ENCODE data around the gene LAIR2.
"Not testable (repeated sequence)": the region's sequence is repeated elsewhere in the genome, so short reads cannot be mapped to it uniquely, and the experiment has no call there.

LAIR2 gene

DNA sequence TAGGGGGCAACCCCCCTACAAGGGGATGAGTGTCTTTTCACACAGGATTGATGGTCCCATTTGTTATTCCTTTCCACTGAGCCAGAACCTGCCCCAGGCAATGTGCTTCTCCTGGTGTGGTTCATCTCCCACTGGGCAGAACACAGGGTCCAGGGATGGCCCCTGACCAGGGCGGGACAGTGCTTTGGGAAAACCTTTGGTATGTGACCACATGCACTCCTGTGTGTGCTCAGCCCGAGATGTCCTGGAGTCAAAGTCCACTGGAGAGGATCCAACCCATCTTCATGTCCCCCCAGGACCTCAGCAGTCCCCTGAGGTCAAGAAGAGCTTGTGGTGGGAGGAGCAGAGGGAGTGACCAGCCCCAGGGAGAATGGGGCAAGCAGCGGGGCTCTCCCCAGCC lies 5.9 kb downstream of the LAIR2 start:
- not testable (repeated sequence) for H2AFZ ChIP-seq (ENCODE audit: insufficient read depth, low read length, poor library complexity); H3K4me1 ChIP-seq (ENCODE audit: control insufficient read depth in 1 of 2, insufficient read depth in 2 of 2, low read length in 2 of 2); H2BK5ac ChIP-seq (ENCODE audit: low read depth, low read length, poor library complexity); H3K14ac ChIP-seq (ENCODE audit: low read length); H4K8ac ChIP-seq (ENCODE audit: low read depth, low read length); H3K18ac ChIP-seq (ENCODE audit: low read length); H2BK12ac ChIP-seq (ENCODE audit: low read length); H3K79me2 ChIP-seq (ENCODE audit: control insufficient read depth, insufficient read depth, low read length, poor library complexity); H3K36me3 ChIP-seq (ENCODE audit: control insufficient read depth in 1 of 2, insufficient read depth in 2 of 2, low read length in 2 of 2); H2BK120ac ChIP-seq (ENCODE audit: insufficient read depth, low read length, poor library complexity); H3K23ac ChIP-seq (ENCODE audit: low read length); H4K91ac ChIP-seq (ENCODE audit: low read depth, low read length); H3K9ac ChIP-seq (ENCODE audit: low read length); H3K27me3 ChIP-seq (ENCODE audit: insufficient read depth, low read length); H3K4me2 ChIP-seq (ENCODE audit: low read length); H3K27ac ChIP-seq (ENCODE audit: low read depth, low read length); H3K79me1 ChIP-seq (ENCODE audit: low read length); DNase-seq; H3K4ac ChIP-seq (ENCODE audit: low read depth, low read length); H2AK5ac ChIP-seq (ENCODE audit: low read length); H4K12ac ChIP-seq (ENCODE audit: low read depth, low read length); H3K4me3 ChIP-seq (ENCODE audit: low read depth, low read length)
- no CpG with 5 or more reads among the region's 3 CpGs for WGBS (ENCODE audit: extremely low coverage, insufficient coverage, insufficient read length)
- peaks cover 39% of the 10 kb centered on the region for H3K9me3 ChIP-seq (ENCODE audit: insufficient read depth, low read depth, low read length)

GRCh38 chr19:54509200-54509940 lies 6.7 kb downstream of the LAIR2 start:
- H3K4me1 ChIP-seq (ENCODE audit: control insufficient read depth in 1 of 2, insufficient read depth in 2 of 2, low read length in 2 of 2); H4K91ac ChIP-seq (ENCODE audit: low read depth, low read length); H2AFZ ChIP-seq (ENCODE audit: insufficient read depth, low read length, poor library complexity); H2AK5ac ChIP-seq (ENCODE audit: low read length); H3K36me3 ChIP-seq (ENCODE audit: control insufficient read depth in 1 of 2, insufficient read depth in 2 of 2, low read length in 2 of 2); H2BK120ac ChIP-seq (ENCODE audit: insufficient read depth, low read length, poor library complexity); H3K79me1 ChIP-seq (ENCODE audit: low read length); H2BK12ac ChIP-seq (ENCODE audit: low read length); H3K4ac ChIP-seq (ENCODE audit: low read depth, low read length); H3K79me2 ChIP-seq (ENCODE audit: control insufficient read depth, insufficient read depth, low read length, poor library complexity); H3K27ac ChIP-seq (ENCODE audit: low read depth, low read length); H3K27me3 ChIP-seq (ENCODE audit: insufficient read depth, low read length); H3K14ac ChIP-seq (ENCODE audit: low read length); H3K23ac ChIP-seq (ENCODE audit: low read length); H3K9ac ChIP-seq (ENCODE audit: low read length); H4K12ac ChIP-seq (ENCODE audit: low read depth, low read length); H2BK5ac ChIP-seq (ENCODE audit: low read depth, low read length, poor library complexity); H4K8ac ChIP-seq (ENCODE audit: low read depth, low read length); H3K4me3 ChIP-seq (ENCODE audit: low read depth, low read length); H3K18ac ChIP-seq (ENCODE audit: low read length); DNase-seq; H3K4me2 ChIP-seq (ENCODE audit: low read length): not testable (repeated sequence)
- peaks cover 41% of the 10 kb centered on the region for H3K9me3 ChIP-seq (ENCODE audit: insufficient read depth, low read depth, low read length)
- no CpG with 5 or more reads among the region's 21 CpGs for WGBS (ENCODE audit: extremely low coverage, insufficient coverage, insufficient read length)

DNA sequence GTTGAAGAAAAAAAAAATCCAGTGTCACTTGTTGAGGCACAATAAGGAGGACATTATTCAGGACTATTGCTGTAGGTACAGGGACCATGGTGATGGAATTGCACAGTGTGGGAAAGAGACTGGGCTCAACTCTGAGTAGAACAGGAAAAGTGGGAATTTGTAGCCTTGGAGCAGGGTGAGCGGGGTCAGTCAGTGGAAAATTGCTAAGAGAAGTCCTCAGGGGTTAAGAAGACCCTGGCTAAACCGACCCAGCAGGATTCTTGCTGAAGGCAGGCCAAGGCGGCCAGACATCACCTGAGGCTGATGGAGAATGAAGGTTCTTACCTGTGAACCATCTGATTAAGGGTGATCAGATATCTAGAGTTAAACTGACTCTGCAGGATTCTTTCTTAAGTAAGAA lies 12.5 kb downstream of the LAIR2 start:
- Histone ChIP-seq H4K8ac (ENCODE audit: low read depth, low read length) (no peak overlapping the region), H3K79me2 (ENCODE audit: control insufficient read depth, insufficient read depth, low read length, poor library complexity) (no peaks in the 10 kb centered on the region), H2AK5ac (ENCODE audit: low read length) (no peak overlapping the region), H2BK120ac (ENCODE audit: insufficient read depth, low read length, poor library complexity) (no peak overlapping the region), H3K14ac (ENCODE audit: low read length) (no peak overlapping the region), H2AFZ (ENCODE audit: insufficient read depth, low read length, poor library complexity) (no peak overlapping the region), H3K36me3 (ENCODE audit: control insufficient read depth in 1 of 2, insufficient read depth in 2 of 2, low read length in 2 of 2) (no peaks in the 10 kb centered on the region), H3K4me3 (ENCODE audit: low read depth, low read length) (no peak overlapping the region), H3K27me3 (ENCODE audit: insufficient read depth, low read length) (peaks cover 3% of the 10 kb centered on the region), H3K4me1 (ENCODE audit: control insufficient read depth in 1 of 2, insufficient read depth in 2 of 2, low read length in 2 of 2) (no peaks in the 10 kb centered on the region), H2BK12ac (ENCODE audit: low read length) (no peak overlapping the region), H3K79me1 (ENCODE audit: low read length) (no peaks in the 10 kb centered on the region), H3K4ac (ENCODE audit: low read depth, low read length) (no peak overlapping the region), H3K9ac (ENCODE audit: low read length) (no peak overlapping the region), H4K91ac (ENCODE audit: low read depth, low read length) (no peak overlapping the region), H2BK5ac (ENCODE audit: low read depth, low read length, poor library complexity) (no peak overlapping the region), H3K9me3 (ENCODE audit: insufficient read depth, low read depth, low read length) (peaks cover 32% of the 10 kb centered on the region), H3K23ac (ENCODE audit: low read length) (no peak overlapping the region), H3K27ac (ENCODE audit: low read depth, low read length) (no peak overlapping the region), H3K4me2 (ENCODE audit: low read length) (no peak overlapping the region), H3K18ac (ENCODE audit: low read length) (no peak overlapping the region), H4K12ac (ENCODE audit: low read depth, low read length) (no peak overlapping the region)
- no CpG with 5 or more reads among the region's 3 CpGs for WGBS (ENCODE audit: extremely low coverage, insufficient coverage, insufficient read length)
- DNase-seq: peak; percentile 98 to 99

DNA sequence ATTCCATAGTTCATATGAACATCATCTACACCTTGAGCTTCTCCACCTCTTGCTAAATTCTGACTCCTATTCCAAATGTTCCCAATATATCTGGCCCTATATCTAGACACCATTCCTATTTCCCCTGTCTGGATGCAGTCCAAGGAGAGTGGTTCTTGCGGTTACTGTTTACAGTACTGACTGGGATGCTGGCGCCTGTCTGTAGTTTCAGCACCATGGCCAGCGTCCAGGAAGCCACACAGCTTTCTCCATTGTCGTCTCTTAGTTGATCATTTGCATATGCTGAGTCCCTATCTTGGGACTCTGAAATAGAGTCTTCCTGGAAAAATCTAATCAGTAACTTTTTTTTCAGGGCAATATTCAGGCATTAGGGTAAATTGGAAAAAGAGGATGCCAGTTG lies 14.9 kb downstream of the LAIR2 start:
- no peak overlapping the region for H3K23ac ChIP-seq (ENCODE audit: low read length)
- no peak overlapping the region for H2AFZ ChIP-seq (ENCODE audit: insufficient read depth, low read length, poor library complexity)
- H3K36me3 ChIP-seq (ENCODE audit: control insufficient read depth in 1 of 2, insufficient read depth in 2 of 2, low read length in 2 of 2): no peaks in the 10 kb centered on the region
- no peaks in the 10 kb centered on the region for H3K79me1 ChIP-seq (ENCODE audit: low read length)
- H3K27me3 ChIP-seq (ENCODE audit: insufficient read depth, low read length): peaks cover 3% of the 10 kb centered on the region
- no peak overlapping the region for H3K4me2 ChIP-seq (ENCODE audit: low read length)
- no peak overlapping the region for H4K8ac ChIP-seq (ENCODE audit: low read depth, low read length)
- no peak overlapping the region for H3K27ac ChIP-seq (ENCODE audit: low read depth, low read length)
- no peak overlapping the region for H3K18ac ChIP-seq (ENCODE audit: low read length)
- no peaks in the 10 kb centered on the region for H3K79me2 ChIP-seq (ENCODE audit: control insufficient read depth, insufficient read depth, low read length, poor library complexity)
- no peak overlapping the region for H2BK12ac ChIP-seq (ENCODE audit: low read length)
- no peak overlapping the region for H3K4ac ChIP-seq (ENCODE audit: low read depth, low read length)
- no peak overlapping the region for H3K4me3 ChIP-seq (ENCODE audit: low read depth, low read length)
- peaks cover 40% of the 10 kb centered on the region for H3K9me3 ChIP-seq (ENCODE audit: insufficient read depth, low read depth, low read length)
- no peak overlapping the region for H2BK5ac ChIP-seq (ENCODE audit: low read depth, low read length, poor library complexity)
- DNase-seq: peak; percentile 78 to 91
- H3K14ac ChIP-seq (ENCODE audit: low read length): no peak overlapping the region
- H4K12ac ChIP-seq (ENCODE audit: low read depth, low read length): no peak overlapping the region
- H2BK120ac ChIP-seq (ENCODE audit: insufficient read depth, low read length, poor library complexity): no peak overlapping the region
- no CpG with 5 or more reads among the region's 4 CpGs for WGBS (ENCODE audit: extremely low coverage, insufficient coverage, insufficient read length)
- H4K91ac ChIP-seq (ENCODE audit: low read depth, low read length): no peak overlapping the region
- no peaks in the 10 kb centered on the region for H3K4me1 ChIP-seq (ENCODE audit: control insufficient read depth in 1 of 2, insufficient read depth in 2 of 2, low read length in 2 of 2)
- H2AK5ac ChIP-seq (ENCODE audit: low read length): no peak overlapping the region
- H3K9ac ChIP-seq (ENCODE audit: low read length): no peak overlapping the region
